WTC11 (cell line): ENCODE data around the gene PLCB2. TPM values are rescaled to one million over a fixed set of nuclear protein-coding genes. Genes with fewer than 3 reads are reported as not detected.

Experiments
- ATAC-seq: fragments of 200-7000 bp; cut with Tn5 transposase; 2 replicates; pipeline ENCODE4 v1.10.0; 2021; ENCODE audit warnings: mild to moderate bottlenecking, moderate library complexity
- CTCF ChIA-PET: fragments of 300-600 bp; sonication (Branson Sonifier 250); formaldehyde crosslinking; loops from one replicate; lab custom pipeline; 2021; ENCODE audit warnings: antibody characterized with exemption; lab: Charles Lee
- POLR2A ChIA-PET: fragments of 350-600 bp; sonication (Branson Sonifier 250); formaldehyde crosslinking; loops from one replicate; lab custom pipeline; 2021; ENCODE audit warnings: antibody characterized with exemption; lab: Charles Lee
- DNase-seq: peaks from one replicate; pipeline ENCODE4 v3.0.0; 2021; ENCODE audit warnings: low spot score
- H3K27ac Mint-ChIP-seq: 2 replicates; pipeline ENCODE4 v1.8.0; 2021; ENCODE audit warnings: mixed read lengths
- H3K27me3 Mint-ChIP-seq: 2 replicates; pipeline ENCODE4 v1.8.0; 2021; ENCODE audit warnings: low read depth, mild to moderate bottlenecking, moderate library complexity, mixed read lengths
- H3K36me3 Mint-ChIP-seq: 2 replicates; pipeline ENCODE4 v1.8.0; 2021; ENCODE audit warnings: mixed read lengths
- H3K4me1 Mint-ChIP-seq: 2 replicates; pipeline ENCODE4 v1.8.0; 2022; ENCODE audit warnings: mixed read lengths
- H3K4me3 Mint-ChIP-seq: 2 replicates; pipeline ENCODE4 v1.8.0; 2021; ENCODE audit warnings: mild to moderate bottlenecking, moderate library complexity, mixed read lengths
- H3K9me3 Mint-ChIP-seq: 2 replicates; pipeline ENCODE4 v1.8.0; 2021; ENCODE audit warnings: mixed read lengths
- AFF4 ChIP-seq: sonication (generic); formaldehyde crosslinking; IDR thresholded peaks from 2 replicates; pipeline ENCODE4 v1.8.1; 2023; ENCODE audit warnings: mild to moderate bottlenecking, missing genetic modification reagents, borderline replicate concordance
- CDX4 ChIP-seq: fragments of 250-450 bp; sonication (Bioruptor Pico); IDR thresholded peaks from 2 replicates; pipeline ENCODE4 v1.9.0; 2021; ENCODE audit warnings: moderate library complexity, mild to moderate bottlenecking, inconsistent platforms, borderline replicate concordance
- E2F4 ChIP-seq: sonication (generic); formaldehyde crosslinking; IDR thresholded peaks from 2 replicates; pipeline ENCODE4 v1.8.1; 2022; ENCODE audit warnings: low read depth, mild to moderate bottlenecking, moderate library complexity, missing genetic modification reagents, borderline replicate concordance
- FOXP1 ChIP-seq: sonication (generic); formaldehyde crosslinking; IDR thresholded peaks from 2 replicates; pipeline ENCODE4 v1.8.0; 2022; ENCODE audit warnings: missing genetic modification reagents, mild to moderate bottlenecking, moderate library complexity, borderline replicate concordance
- KAT7 ChIP-seq: sonication (generic); formaldehyde crosslinking; IDR thresholded peaks from 2 replicates; pipeline ENCODE4 v1.8.1; 2023; ENCODE audit warnings: missing genetic modification reagents, mild to moderate bottlenecking, borderline replicate concordance
- MAX ChIP-seq: sonication (generic); formaldehyde crosslinking; IDR thresholded peaks from 2 replicates; pipeline ENCODE4 v1.8.0; 2022; ENCODE audit warnings: mild to moderate bottlenecking, missing genetic modification reagents
- MYBL2 ChIP-seq: sonication (generic); formaldehyde crosslinking; IDR thresholded peaks from 2 replicates; pipeline ENCODE4 v1.8.1; 2023; ENCODE audit warnings: mild to moderate bottlenecking, moderate library complexity, missing genetic modification reagents
- NR2C2 ChIP-seq: sonication (generic); formaldehyde crosslinking; IDR thresholded peaks from 2 replicates; pipeline ENCODE4 v1.8.0; 2022; ENCODE audit warnings: mild to moderate bottlenecking, missing genetic modification reagents
- SMAD3 ChIP-seq: sonication (generic); formaldehyde crosslinking; IDR thresholded peaks from 2 replicates; pipeline ENCODE4 v1.8.0; 2022; ENCODE audit warnings: missing genetic modification reagents, mild to moderate bottlenecking, borderline replicate concordance
- USF2 ChIP-seq: sonication (generic); formaldehyde crosslinking; IDR thresholded peaks from 2 replicates; pipeline ENCODE4 v1.8.1; 2023; ENCODE audit warnings: mild to moderate bottlenecking, missing genetic modification reagents, moderate library complexity
- ZBTB21 ChIP-seq: sonication (generic); formaldehyde crosslinking; IDR thresholded peaks from 2 replicates; pipeline ENCODE4 v1.8.1; 2023; ENCODE audit warnings: mild to moderate bottlenecking, missing genetic modification reagents, borderline replicate concordance
- ZNF416 ChIP-seq: fragments of 250-450 bp; sonication (Bioruptor Pico); IDR thresholded peaks from 2 replicates; pipeline ENCODE4 v1.9.0; 2021; ENCODE audit warnings: mild to moderate bottlenecking, inconsistent platforms
- total RNA-seq: library from RNA; stranded (reverse); gene quantifications from 3 replicates; pipeline ENCODE4 v1.2.3, GENCODE V29; 2021
- TF ChIP-seq, protein P1 (sequence below): sonication (generic); formaldehyde crosslinking; IDR thresholded peaks from 2 replicates; pipeline ENCODE4 v1.8.0; 2023; ENCODE audit warnings: mild to moderate bottlenecking, missing genetic modification reagents
- TF ChIP-seq, protein P2 (sequence below): sonication (generic); formaldehyde crosslinking; IDR thresholded peaks from 2 replicates; pipeline ENCODE4 v1.8.0; 2022; ENCODE audit warnings: mild to moderate bottlenecking, missing genetic modification reagents

The PLCB2 gene
- total RNA-seq, 1 experiment from 2014 or later = 15.2 TPM

DNA sequence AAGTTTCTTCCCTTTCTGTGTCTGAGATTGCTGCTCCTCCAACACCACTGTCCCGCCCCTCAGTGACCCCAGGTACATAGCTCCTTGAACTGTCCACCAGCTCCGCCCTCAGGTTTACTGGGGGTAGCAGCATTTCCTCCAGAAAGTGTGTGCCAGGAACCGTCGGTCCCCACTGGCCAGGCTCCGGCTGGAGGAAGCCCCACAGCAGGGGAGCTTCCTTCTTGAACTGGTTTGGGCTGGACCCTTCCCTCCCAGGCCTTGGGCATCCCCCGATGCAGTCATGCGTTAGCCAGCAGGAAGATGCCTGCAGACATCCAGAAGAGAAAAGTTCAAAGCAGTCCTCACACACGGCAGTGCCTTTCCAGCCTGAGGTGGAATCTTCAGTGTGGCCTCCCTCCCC lies 49.2 kb downstream of the PLCB2 start (continued):
- TF ChIP-seq CDX4 (no peak), KAT7 (CRISPR knock-in tag) (no peak), ZBTB21 (CRISPR knock-in tag) (no peak), ZNF416 (CRISPR knock-in tag) (no peak), AFF4 (CRISPR knock-in tag) (no peak), FOXP1 (CRISPR knock-in tag) (no peak), USF2 (no peak), SMAD3 (CRISPR knock-in tag) (no peak; the same call in 1 of the 2 replicates)
- TF ChIP-seq, protein P1, sequence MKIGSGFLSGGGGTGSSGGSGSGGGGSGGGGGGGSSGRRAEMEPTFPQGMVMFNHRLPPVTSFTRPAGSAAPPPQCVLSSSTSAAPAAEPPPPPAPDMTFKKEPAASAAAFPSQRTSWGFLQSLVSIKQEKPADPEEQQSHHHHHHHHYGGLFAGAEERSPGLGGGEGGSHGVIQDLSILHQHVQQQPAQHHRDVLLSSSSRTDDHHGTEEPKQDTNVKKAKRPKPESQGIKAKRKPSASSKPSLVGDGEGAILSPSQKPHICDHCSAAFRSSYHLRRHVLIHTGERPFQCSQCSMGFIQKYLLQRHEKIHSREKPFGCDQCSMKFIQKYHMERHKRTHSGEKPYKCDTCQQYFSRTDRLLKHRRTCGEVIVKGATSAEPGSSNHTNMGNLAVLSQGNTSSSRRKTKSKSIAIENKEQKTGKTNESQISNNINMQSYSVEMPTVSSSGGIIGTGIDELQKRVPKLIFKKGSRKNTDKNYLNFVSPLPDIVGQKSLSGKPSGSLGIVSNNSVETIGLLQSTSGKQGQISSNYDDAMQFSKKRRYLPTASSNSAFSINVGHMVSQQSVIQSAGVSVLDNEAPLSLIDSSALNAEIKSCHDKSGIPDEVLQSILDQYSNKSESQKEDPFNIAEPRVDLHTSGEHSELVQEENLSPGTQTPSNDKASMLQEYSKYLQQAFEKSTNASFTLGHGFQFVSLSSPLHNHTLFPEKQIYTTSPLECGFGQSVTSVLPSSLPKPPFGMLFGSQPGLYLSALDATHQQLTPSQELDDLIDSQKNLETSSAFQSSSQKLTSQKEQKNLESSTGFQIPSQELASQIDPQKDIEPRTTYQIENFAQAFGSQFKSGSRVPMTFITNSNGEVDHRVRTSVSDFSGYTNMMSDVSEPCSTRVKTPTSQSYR = no peak
- TF ChIP-seq, protein P2, sequence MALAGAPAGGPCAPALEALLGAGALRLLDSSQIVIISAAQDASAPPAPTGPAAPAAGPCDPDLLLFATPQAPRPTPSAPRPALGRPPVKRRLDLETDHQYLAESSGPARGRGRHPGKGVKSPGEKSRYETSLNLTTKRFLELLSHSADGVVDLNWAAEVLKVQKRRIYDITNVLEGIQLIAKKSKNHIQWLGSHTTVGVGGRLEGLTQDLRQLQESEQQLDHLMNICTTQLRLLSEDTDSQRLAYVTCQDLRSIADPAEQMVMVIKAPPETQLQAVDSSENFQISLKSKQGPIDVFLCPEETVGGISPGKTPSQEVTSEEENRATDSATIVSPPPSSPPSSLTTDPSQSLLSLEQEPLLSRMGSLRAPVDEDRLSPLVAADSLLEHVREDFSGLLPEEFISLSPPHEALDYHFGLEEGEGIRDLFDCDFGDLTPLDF (CRISPR knock-in tag) = no peak

DNA sequence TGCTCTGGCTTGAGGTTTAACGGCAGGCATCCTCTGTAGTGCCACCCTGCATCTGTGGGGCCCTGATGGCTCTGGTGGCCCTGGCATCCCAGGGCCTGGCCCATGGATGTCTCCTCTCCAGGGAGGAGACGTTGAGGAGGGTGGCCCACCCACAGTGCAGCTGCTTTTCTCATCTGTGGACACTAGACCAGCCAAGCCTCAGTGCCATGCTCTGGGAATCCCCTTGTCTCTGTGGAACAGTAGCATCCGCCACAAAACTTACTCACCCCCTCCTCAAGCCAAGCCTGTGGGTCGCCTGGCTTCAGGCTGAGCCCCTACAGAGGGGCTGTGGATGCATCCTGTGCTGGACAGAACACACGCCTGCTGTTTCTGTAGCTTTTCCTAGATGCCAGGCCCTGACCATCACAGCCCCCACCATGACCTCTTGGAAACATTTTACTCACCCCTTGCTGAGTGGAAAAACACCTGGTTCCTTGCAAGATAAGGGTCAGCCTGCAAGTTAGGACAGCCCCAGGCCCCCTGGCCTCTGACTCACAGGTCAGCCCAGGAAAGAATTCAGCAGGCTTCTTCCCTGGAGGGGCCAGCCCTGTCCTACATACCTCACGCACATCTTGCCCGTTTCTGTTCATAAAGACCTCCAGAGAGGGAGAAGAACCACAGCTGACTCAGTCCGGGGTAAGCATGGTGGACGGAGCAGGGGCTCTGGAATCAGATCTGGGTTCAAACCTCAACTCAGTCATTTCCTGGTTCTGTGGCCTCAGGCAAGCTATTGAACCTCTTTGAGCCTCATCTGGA lies 49.9 kb downstream of the PLCB2 start:
- TF ChIP-seq MAX (CRISPR knock-in tag) (no peak), MYBL2 (CRISPR knock-in tag) (no peak), NR2C2 (CRISPR knock-in tag) (no peak), E2F4 (CRISPR knock-in tag) (no peak)
- no peaks in the 10 kb centered on the region for H3K36me3 Mint-ChIP-seq
- peaks cover 15% of the 10 kb centered on the region for H3K27me3 Mint-ChIP-seq
- H3K27ac Mint-ChIP-seq = no peak overlapping the region
- no peak for DNase-seq
- ChIA-PET CTCF (interaction anchor here (0.7 to 15.1 kb wide), 22 partner anchors 11 to 228 kb away, joined by 3 to 224 read pairs (median 6); partner anchors contain the start of genes INAFM2, PAK6 and PLCB2), POLR2A (interaction anchor here (0.9 to 1.6 kb wide), 2 partner anchors 17 to 19 kb away, joined by 4 to 9 read pairs; partner anchors contain the start of gene PAK6)
- H3K4me1 Mint-ChIP-seq = peaks cover 29% of the 10 kb centered on the region
- ATAC-seq = no peak
- no peak overlapping the region for H3K4me3 Mint-ChIP-seq
- H3K9me3 Mint-ChIP-seq = no peaks in the 10 kb centered on the region
